ENCODE measurements around the gene RALGAPA1. TPM values are rescaled to one million over a fixed set of nuclear protein-coding genes. Genes with fewer than 3 reads are reported as not detected.

RALGAPA1 gene
- total RNA-seq, 1 donor from 2014 or later = 64.5 TPM

DNA sequence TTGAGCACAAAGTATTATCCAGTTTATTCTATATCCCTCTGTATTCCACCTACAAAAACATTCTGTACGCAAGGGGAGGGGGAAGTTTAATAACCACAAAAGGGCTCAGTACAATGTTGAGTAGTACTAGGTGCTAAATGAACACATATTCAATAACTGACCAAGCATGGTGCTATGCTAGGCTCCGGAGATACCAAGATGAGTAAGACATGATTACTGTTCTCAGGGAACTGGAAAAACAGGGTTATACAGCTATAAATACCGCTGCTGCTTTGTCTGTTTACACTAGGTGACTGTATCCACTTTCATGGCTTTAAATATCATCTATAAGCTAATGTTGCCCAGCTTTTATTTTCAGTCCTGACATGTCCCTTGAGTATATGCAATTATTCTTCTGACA, 139.3 kb downstream of the RALGAPA1 start:
- no peak for DNase-seq (ENCODE audit: low spot score in 2 of 2, unreplicated experiment in 2 of 2)
- TF ChIP-seq, protein P1, sequence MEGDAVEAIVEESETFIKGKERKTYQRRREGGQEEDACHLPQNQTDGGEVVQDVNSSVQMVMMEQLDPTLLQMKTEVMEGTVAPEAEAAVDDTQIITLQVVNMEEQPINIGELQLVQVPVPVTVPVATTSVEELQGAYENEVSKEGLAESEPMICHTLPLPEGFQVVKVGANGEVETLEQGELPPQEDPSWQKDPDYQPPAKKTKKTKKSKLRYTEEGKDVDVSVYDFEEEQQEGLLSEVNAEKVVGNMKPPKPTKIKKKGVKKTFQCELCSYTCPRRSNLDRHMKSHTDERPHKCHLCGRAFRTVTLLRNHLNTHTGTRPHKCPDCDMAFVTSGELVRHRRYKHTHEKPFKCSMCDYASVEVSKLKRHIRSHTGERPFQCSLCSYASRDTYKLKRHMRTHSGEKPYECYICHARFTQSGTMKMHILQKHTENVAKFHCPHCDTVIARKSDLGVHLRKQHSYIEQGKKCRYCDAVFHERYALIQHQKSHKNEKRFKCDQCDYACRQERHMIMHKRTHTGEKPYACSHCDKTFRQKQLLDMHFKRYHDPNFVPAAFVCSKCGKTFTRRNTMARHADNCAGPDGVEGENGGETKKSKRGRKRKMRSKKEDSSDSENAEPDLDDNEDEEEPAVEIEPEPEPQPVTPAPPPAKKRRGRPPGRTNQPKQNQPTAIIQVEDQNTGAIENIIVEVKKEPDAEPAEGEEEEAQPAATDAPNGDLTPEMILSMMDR (IDR thresholded peaks at IDR 0.05; ENCODE audit: unreplicated experiment) = no peak
- peaks cover 8% of the 10 kb centered on the region for H3K4me1 Mint-ChIP-seq
- peaks cover 16% of the 10 kb centered on the region for H3K36me3 Mint-ChIP-seq
- H3K9me3 Mint-ChIP-seq = no peaks in the 10 kb centered on the region
- H3K4me3 Mint-ChIP-seq = no peak overlapping the region
- no peaks in the 10 kb centered on the region for H3K27me3 Mint-ChIP-seq (ENCODE audit: low read depth)
- H3K27ac Mint-ChIP-seq = peak overlapping the region; percentile 38

DNA sequence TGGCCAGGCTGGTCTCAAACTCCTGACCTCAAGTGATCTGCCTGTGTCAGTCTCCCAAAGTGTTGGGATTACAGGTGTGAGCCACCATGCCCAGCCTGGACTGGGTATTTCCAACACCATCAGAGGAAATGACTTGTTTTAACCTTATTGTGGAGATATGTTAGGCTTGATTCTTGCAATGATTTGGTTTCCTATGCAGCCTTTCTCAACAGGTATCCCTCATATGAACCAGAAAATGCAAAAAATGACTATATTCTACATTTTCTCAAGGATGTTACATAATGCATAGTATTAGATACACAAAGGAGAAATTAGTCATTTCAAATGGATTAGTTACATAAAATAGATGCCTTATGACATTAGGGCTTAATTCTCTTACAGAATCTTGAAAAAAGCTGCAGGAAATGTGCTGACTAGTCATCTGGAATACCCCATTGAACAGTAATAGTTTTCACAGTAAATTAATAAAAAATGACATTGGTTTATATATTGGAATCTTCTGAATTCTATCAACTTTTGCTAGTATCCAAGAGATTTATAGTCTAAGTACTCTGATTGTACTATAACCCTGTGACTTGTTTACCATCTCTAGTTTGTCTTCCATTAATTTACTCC, 142.6 kb downstream of the RALGAPA1 start:
- TF ChIP-seq, protein P1 (IDR thresholded peaks at IDR 0.05; ENCODE audit: unreplicated experiment) = no peak
- no peak for DNase-seq (ENCODE audit: low spot score in 2 of 2, unreplicated experiment in 2 of 2)
- Mint-ChIP-seq H3K4me3 (no peak overlapping the region), H3K36me3 (peaks cover 29% of the 10 kb centered on the region), H3K4me1 (peaks cover 8% of the 10 kb centered on the region), H3K27ac (no peak overlapping the region), H3K9me3 (no peaks in the 10 kb centered on the region), H3K27me3 (ENCODE audit: low read depth) (no peaks in the 10 kb centered on the region)

DNA sequence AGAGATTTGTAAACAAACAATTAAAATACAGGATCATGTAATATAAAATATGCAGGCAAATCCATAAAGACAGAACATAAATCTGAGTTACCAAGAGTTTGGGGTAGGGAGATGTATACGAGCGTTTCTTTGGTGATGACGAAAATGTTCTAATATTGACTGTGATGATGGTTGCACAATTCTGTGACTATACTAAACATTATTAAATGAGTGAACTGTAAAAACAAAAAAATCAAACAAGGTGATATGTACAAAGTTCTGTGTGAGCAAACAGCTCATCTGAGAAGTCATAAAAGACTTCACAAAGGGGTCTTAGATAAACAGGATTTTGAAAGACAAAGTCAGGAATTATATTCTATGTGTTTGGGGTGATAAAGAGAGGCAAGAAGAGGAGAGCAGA, 147.2 kb downstream of the RALGAPA1 start:
- Mint-ChIP-seq H3K9me3 (peaks cover 8% of the 10 kb centered on the region), H3K36me3 (peaks cover 29% of the 10 kb centered on the region), H3K27ac (no peak overlapping the region), H3K4me1 (no peaks in the 10 kb centered on the region), H3K27me3 (ENCODE audit: low read depth) (no peaks in the 10 kb centered on the region), H3K4me3 (no peak overlapping the region)
- DNase-seq (ENCODE audit: low spot score in 2 of 2, unreplicated experiment in 2 of 2) = no peak
- TF ChIP-seq, protein P1 (IDR thresholded peaks at IDR 0.05; ENCODE audit: unreplicated experiment) = no peak

DNA sequence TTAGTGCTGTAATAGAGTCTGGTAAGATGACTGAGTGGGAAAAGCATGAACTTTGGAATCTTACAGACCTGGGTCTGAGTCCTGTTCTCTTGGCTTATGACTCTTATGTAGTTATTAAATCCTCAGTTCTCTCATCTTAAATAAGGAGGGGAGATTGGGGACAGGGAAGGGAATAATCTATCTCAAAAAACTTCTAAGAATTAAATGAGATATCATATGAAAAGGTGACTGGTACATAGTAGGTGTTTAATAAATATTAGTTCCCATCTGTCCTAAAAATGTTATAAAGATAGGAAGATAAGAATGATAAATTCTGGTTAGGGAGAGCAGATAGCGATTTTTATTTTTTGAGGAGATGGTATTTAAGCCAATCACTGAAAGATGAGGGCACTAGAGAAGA, 156.1 kb downstream of the RALGAPA1 start:
- Mint-ChIP-seq H3K4me3 (no peak overlapping the region), H3K9me3 (no peaks in the 10 kb centered on the region), H3K4me1 (no peaks in the 10 kb centered on the region), H3K27ac (no peak overlapping the region), H3K36me3 (peaks cover 11% of the 10 kb centered on the region), H3K27me3 (ENCODE audit: low read depth) (no peaks in the 10 kb centered on the region)
- TF ChIP-seq, protein P1 (IDR thresholded peaks at IDR 0.05; ENCODE audit: unreplicated experiment) = no peak
- no peak for DNase-seq (ENCODE audit: low spot score in 2 of 2, unreplicated experiment in 2 of 2)

DNA sequence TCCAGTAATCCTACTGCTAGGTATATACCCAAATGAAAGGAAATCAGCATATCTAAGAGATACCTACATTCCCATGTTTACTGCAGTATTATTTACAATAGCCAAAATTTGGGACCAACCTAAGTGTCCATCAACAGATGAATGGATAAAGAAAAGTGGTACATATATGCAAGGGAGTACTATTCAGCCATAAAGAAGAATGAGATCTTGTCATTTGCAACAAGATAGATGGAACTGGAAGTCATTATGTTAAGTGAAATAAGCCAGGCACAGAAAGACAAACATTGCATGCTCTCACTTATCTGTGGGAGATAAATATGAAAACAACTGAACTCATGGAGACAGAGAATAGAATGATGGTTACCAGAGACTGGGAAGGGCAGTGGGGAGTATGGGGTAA, 165.6 kb downstream of the RALGAPA1 start:
- Mint-ChIP-seq H3K4me3 (no peak overlapping the region), H3K27ac (no peak overlapping the region), H3K4me1 (no peaks in the 10 kb centered on the region), H3K27me3 (ENCODE audit: low read depth) (no peaks in the 10 kb centered on the region), H3K36me3 (peaks cover 61% of the 10 kb centered on the region), H3K9me3 (peaks cover 44% of the 10 kb centered on the region)
- TF ChIP-seq, protein P1 (IDR thresholded peaks at IDR 0.05; ENCODE audit: unreplicated experiment) = no peak
- no peak for DNase-seq (ENCODE audit: low spot score in 2 of 2, unreplicated experiment in 2 of 2)

DNA sequence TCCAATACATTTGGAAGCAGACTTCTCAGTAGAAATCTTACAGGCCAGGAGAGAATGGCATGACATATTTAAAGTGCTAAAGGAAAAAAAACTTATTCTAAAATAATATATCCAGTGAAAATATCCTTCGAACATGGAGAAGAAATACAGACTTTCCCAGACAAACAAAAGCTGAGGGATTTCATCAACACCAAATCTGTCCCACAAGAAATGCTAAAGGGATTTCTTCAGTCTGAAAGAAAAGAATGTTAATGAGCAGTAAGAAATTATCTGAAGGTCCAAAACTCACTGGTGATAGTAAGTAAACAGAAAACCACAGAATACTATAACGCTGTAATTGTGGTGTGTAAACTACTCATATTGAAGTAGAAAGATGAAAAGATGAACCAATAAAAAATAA, 171.2 kb downstream of the RALGAPA1 start:
- TF ChIP-seq, protein P1 (IDR thresholded peaks at IDR 0.05; ENCODE audit: unreplicated experiment) = no peak
- Mint-ChIP-seq H3K4me3 (no peak overlapping the region), H3K27me3 (ENCODE audit: low read depth) (no peaks in the 10 kb centered on the region), H3K4me1 (no peaks in the 10 kb centered on the region), H3K9me3 (peaks cover 39% of the 10 kb centered on the region), H3K27ac (no peak overlapping the region), H3K36me3 (peaks cover 58% of the 10 kb centered on the region)
- no peak for DNase-seq (ENCODE audit: low spot score in 2 of 2, unreplicated experiment in 2 of 2)

Data from mesothelial cell of epicardium (in vitro differentiated cells).